ENCODE results near the gene CNIH4. TPM values are rescaled to one million over a fixed set of nuclear protein-coding genes. Genes with fewer than 3 reads are reported as not detected.

CNIH4 gene
- total RNA-seq, 1 experiment from 2014 or later: 77.8 TPM

- TF ChIP-seq ZNF512 (CRISPR knock-in tag; IDR thresholded peaks at IDR 0.05; ENCODE audit: borderline replicate concordance) (no peak), ZNF423 (CRISPR knock-in tag; IDR thresholded peaks at IDR 0.05) (no peak), SMAD3 (CRISPR knock-in tag; IDR thresholded peaks at IDR 0.05; ENCODE audit: borderline replicate concordance) (no peak), NFYB (CRISPR knock-in tag; conservative IDR thresholded peaks at IDR 0.05; ENCODE audit: low read depth) (no peak), ZNF263 (CRISPR knock-in tag; IDR thresholded peaks at IDR 0.05; ENCODE audit: low read depth) (no peak), JAZF1 (CRISPR knock-in tag; IDR thresholded peaks at IDR 0.05) (no peak), ZNF281 (CRISPR knock-in tag; IDR thresholded peaks at IDR 0.05) (no peak), HMGXB4 (CRISPR knock-in tag; IDR thresholded peaks at IDR 0.05) (no peak), E2F4 (CRISPR knock-in tag; IDR thresholded peaks at IDR 0.05; ENCODE audit: borderline replicate concordance, low read depth) (no peak), ELF4 (CRISPR knock-in tag; IDR thresholded peaks at IDR 0.05; ENCODE audit: low read depth) (no peak)
These were observed 36.6 kb downstream of the CNIH4 start (continued) for GRCh38 chr1:224393294-224393693.

GRCh38 chr1:224399887-224400286 lies 43.2 kb downstream of the CNIH4 start:
- ChIA-PET POLR2A (no interaction called here), CTCF (no interaction called here)
- H3K36me3 Mint-ChIP-seq: peaks cover 80% of the 10 kb centered on the region
- no peak for TF ChIP-seq NFYB (CRISPR knock-in tag; conservative IDR thresholded peaks at IDR 0.05; ENCODE audit: low read depth)
- no peak for TF ChIP-seq ZBTB21 (CRISPR knock-in tag; IDR thresholded peaks at IDR 0.05; ENCODE audit: borderline replicate concordance)
- TF ChIP-seq TEAD4 (CRISPR knock-in tag; IDR thresholded peaks at IDR 0.05): no peak
- no peak for TF ChIP-seq FOXK1 (CRISPR knock-in tag; IDR thresholded peaks at IDR 0.05)
- no peak for TF ChIP-seq ZNF423 (CRISPR knock-in tag; IDR thresholded peaks at IDR 0.05)
- TF ChIP-seq NR2C2 (CRISPR knock-in tag; IDR thresholded peaks at IDR 0.05): no peak
- no peak for TF ChIP-seq ETV6 (CRISPR knock-in tag; IDR thresholded peaks at IDR 0.05)
- TF ChIP-seq MAX (CRISPR knock-in tag; IDR thresholded peaks at IDR 0.05): no peak
- TF ChIP-seq E2F4 (CRISPR knock-in tag; IDR thresholded peaks at IDR 0.05; ENCODE audit: borderline replicate concordance, low read depth): no peak
- TF ChIP-seq ZNF138 (CRISPR knock-in tag; conservative IDR thresholded peaks at IDR 0.05): no peak
- TF ChIP-seq SMAD4 (CRISPR knock-in tag; IDR thresholded peaks at IDR 0.05): no peak
- no peak for TF ChIP-seq MXD4 (CRISPR knock-in tag; IDR thresholded peaks at IDR 0.05; ENCODE audit: borderline replicate concordance)
- no peak for TF ChIP-seq NFATC4 (CRISPR knock-in tag; IDR thresholded peaks at IDR 0.05)
- no peak for TF ChIP-seq ATF6 (CRISPR knock-in tag; IDR thresholded peaks at IDR 0.05)
- no peak for TF ChIP-seq TP53 (CRISPR knock-in tag; IDR thresholded peaks at IDR 0.05)
- TF ChIP-seq NR1H2 (CRISPR knock-in tag; IDR thresholded peaks at IDR 0.05): no peak

More at GRCh38 chr1:224399887-224400286, 43.2 kb downstream of the CNIH4 start:
- no peak for DNase-seq (ENCODE audit: low spot score)
- no peak overlapping the region for H3K4me3 Mint-ChIP-seq
- ATAC-seq: no peak
- H3K4me1 Mint-ChIP-seq: no peaks in the 10 kb centered on the region
- no peak overlapping the region for H3K27ac Mint-ChIP-seq
- no peaks in the 10 kb centered on the region for H3K27me3 Mint-ChIP-seq (ENCODE audit: low read depth)
- no peaks in the 10 kb centered on the region for H3K9me3 Mint-ChIP-seq
